Activated B cell treated with CpG ODN at 0.5 μM for 24 hours (primary cell): Measurements from ENCODE around the gene SCNN1A. TPM values are rescaled to one million over a fixed set of nuclear protein-coding genes. Genes with fewer than 3 reads are reported as not detected.

Source experiments
- ATAC-seq: fragments of 200-7000 bp; cut with Tn5 transposase; one replicate; pipeline ENCODE4 v1.10.0; 2021; ENCODE audit warnings: low read depth, mild to moderate bottlenecking, moderate library complexity
- CTCF ChIA-PET: fragments of 350-600 bp; sonication (Branson Sonifier 250); formaldehyde crosslinking; loops from one replicate; lab custom pipeline; 2021; ENCODE audit warnings: antibody characterized with exemption; lab: Charles Lee
- POLR2A ChIA-PET: fragments of 350-600 bp; sonication (Branson Sonifier 250); formaldehyde crosslinking; loops from one replicate; lab custom pipeline; 2021; ENCODE audit warnings: antibody characterized with exemption; lab: Charles Lee
- DNase-seq: peaks from one replicate; pipeline ENCODE4 v3.0.0; 2022
- H3K27ac Mint-ChIP-seq: one replicate; pipeline ENCODE4 v1.8.0; 2020; ENCODE audit warnings: mixed read lengths
- H3K27me3 Mint-ChIP-seq: one replicate; pipeline ENCODE4 v1.8.0; 2021; ENCODE audit warnings: mixed read lengths
- H3K36me3 Mint-ChIP-seq: one replicate; pipeline ENCODE4 v1.8.0; 2021; ENCODE audit warnings: low read depth, mixed read lengths
- H3K4me1 Mint-ChIP-seq: one replicate; pipeline ENCODE4 v1.8.0; 2021; ENCODE audit warnings: mixed read lengths
- H3K4me3 Mint-ChIP-seq: one replicate; pipeline ENCODE4 v1.8.0; 2020; ENCODE audit warnings: mild to moderate bottlenecking, mixed read lengths
- H3K9me3 Mint-ChIP-seq: one replicate; pipeline ENCODE4 v1.8.0; 2020; ENCODE audit warnings: mixed read lengths
- CTCF ChIP-seq: fragments of 200-600 bp; IDR thresholded peaks from one replicate; pipeline ENCODE4 v1.8.0; 2022; ENCODE audit warnings: antibody characterized with exemption, mild to moderate bottlenecking
- intact Hi-C: fragments of 100-400 bp; cut with micrococcal nuclease; formaldehyde crosslinking; loops from one replicate; pipeline ENCODE4 v1.15.1; 2024
- total RNA-seq: library from RNA; stranded (reverse); gene quantifications from 2 replicates; pipeline ENCODE4 v1.2.3, GENCODE V29; 2022

Gene SCNN1A
- total RNA-seq, 1 donor from 2014 or later, result not detected

GRCh38 chr12:6392504-6392903 lies 17.1 kb upstream of the SCNN1A start:
- ChIA-PET CTCF (no interaction called here), POLR2A (no interaction called here)
- Mint-ChIP-seq H3K9me3 (no peaks in the 10 kb centered on the region), H3K27ac (no peak overlapping the region), H3K4me1 (no peaks in the 10 kb centered on the region), H3K36me3 (no peaks in the 10 kb centered on the region), H3K27me3 (peaks cover 18% of the 10 kb centered on the region), H3K4me3 (no peak overlapping the region)
- DNase-seq, result no peak
- intact Hi-C loops, result no loop called here
- no peak for ATAC-seq
- no peak for TF ChIP-seq CTCF

- no peak overlapping the region for H3K27ac Mint-ChIP-seq
- DNase-seq, result no peak
- ChIA-PET CTCF (no interaction called here), POLR2A (no interaction called here)
- H3K4me3 Mint-ChIP-seq, result no peak overlapping the region
- peaks cover 22% of the 10 kb centered on the region for H3K27me3 Mint-ChIP-seq
- no peak for ATAC-seq
- no peak for TF ChIP-seq CTCF
- intact Hi-C loops, result no loop called here
- no peaks in the 10 kb centered on the region for H3K4me1 Mint-ChIP-seq
- H3K36me3 Mint-ChIP-seq, result no peaks in the 10 kb centered on the region
- H3K9me3 Mint-ChIP-seq, result no peaks in the 10 kb centered on the region
Observed at GRCh38 chr12:6391013-6391412, 15.7 kb upstream of the SCNN1A start.

- intact Hi-C loops, result no loop called here
- Mint-ChIP-seq H3K27ac (no peak overlapping the region), H3K27me3 (peaks cover 18% of the 10 kb centered on the region), H3K4me1 (no peaks in the 10 kb centered on the region), H3K9me3 (no peaks in the 10 kb centered on the region), H3K4me3 (no peak overlapping the region), H3K36me3 (no peaks in the 10 kb centered on the region)
- DNase-seq (no peak), ATAC-seq (no peak)
- POLR2A ChIA-PET, result no interaction called here
- CTCF ChIA-PET, result no interaction called here
- TF ChIP-seq CTCF, result no peak
Observed at GRCh38 chr12:6390084-6390799, 14.9 kb upstream of the SCNN1A start.

GRCh38 chr12:6387541-6387940 lies 12.2 kb upstream of the SCNN1A start:
- ATAC-seq, result no peak
- CTCF ChIA-PET, result no interaction called here
- no peak overlapping the region for H3K27ac Mint-ChIP-seq
- POLR2A ChIA-PET, result no interaction called here
- TF ChIP-seq CTCF, result no peak
- no peak overlapping the region for H3K4me3 Mint-ChIP-seq
- intact Hi-C loops, result no loop called here
- H3K4me1 Mint-ChIP-seq, result peaks cover 8% of the 10 kb centered on the region
- H3K9me3 Mint-ChIP-seq, result no peaks in the 10 kb centered on the region
- no peaks in the 10 kb centered on the region for H3K36me3 Mint-ChIP-seq
- peaks cover 33% of the 10 kb centered on the region for H3K27me3 Mint-ChIP-seq
- no peak for DNase-seq

- Mint-ChIP-seq H3K36me3 (no peaks in the 10 kb centered on the region), H3K27ac (no peak overlapping the region), H3K4me3 (no peak overlapping the region), H3K4me1 (peaks cover 8% of the 10 kb centered on the region), H3K27me3 (peaks cover 41% of the 10 kb centered on the region), H3K9me3 (no peaks in the 10 kb centered on the region)
- intact Hi-C loops, result no loop called here
- TF ChIP-seq CTCF, result no peak
- no peak for ATAC-seq
- no peak for DNase-seq
- POLR2A ChIA-PET, result no interaction called here
- CTCF ChIA-PET, result no interaction called here
Observed at GRCh38 chr12:6386491-6386890, 11.1 kb upstream of the SCNN1A start.
